NK-92 (cell line): ENCODE results near the gene RIMBP2.

Experiments used
- DNase-seq: peaks from one replicate; lab custom pipeline; 2025; ENCODE audit not compliant: unreplicated experiment; lab: John Stamatoyannopoulos, UW

The RIMBP2 gene

DNA sequence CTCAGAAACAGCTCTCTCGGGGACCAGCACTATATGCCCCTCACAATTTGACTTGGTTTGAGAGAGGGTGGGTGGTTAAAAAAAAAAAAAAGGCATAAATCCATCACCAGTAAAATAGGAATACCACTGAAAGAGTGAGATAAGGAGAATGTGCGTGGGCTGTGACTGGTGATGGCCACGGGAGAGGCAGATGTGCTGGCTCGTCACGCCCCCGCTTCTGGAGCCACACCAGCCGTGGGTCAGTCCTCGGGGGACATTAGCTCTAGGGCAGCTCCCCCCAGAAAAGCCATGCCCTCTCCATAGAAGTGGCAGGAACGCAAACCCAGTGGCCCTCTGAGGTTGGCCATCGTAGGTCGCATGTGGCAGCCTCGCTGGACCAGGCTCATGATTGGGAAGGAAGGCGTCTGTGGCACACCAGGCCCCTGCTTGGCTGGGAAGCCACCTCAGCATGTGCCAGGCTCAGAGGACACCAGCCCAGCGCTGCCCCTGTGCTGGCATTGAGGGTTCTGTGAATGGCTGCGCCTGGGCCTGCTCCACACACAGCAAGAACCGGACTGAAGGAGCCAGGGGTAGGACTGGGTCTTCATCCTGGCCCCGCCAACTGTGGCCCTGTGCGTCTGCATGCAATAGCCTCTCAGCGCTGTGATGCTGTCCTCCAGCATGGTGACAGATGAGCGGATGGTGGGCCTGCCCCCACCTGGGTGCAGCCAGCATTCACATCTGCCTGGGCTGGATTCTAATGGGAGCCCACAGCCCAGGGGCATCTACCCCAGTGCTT lies 267.9 kb downstream of the RIMBP2 start:
- no peak for DNase-seq

DNA sequence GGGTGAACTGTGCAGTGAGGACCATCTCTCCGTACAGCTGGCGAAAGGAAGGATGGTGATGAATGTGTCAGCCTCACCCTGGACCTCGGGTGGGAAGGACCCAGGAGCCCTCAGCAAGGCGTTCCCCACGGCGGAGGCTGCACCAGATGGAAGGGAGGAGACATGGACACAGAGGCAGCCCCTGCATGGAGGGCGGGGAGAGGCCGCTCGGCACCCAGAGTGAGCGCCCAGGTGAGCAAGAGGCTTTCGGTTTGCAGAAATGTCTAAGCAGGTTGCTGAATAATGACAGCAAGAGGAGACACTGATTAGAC lies 268.5 kb downstream of the RIMBP2 start:
- DNase-seq = no peak

- no peak for DNase-seq
Measured at GRCh38 chr12:130446846-130447654, 269.0 kb downstream of the RIMBP2 start.

GRCh38 chr12:130444986-130445385 lies 271.1 kb downstream of the RIMBP2 start:
- DNase-seq = no peak

- no peak for DNase-seq
Measured at GRCh38 chr12:130444061-130444460, 272.0 kb downstream of the RIMBP2 start.

- no peak for DNase-seq
Measured at GRCh38 chr12:130441771-130442760, 274.0 kb downstream of the RIMBP2 start.

- no peak for DNase-seq
Measured at GRCh38 chr12:130440411-130441080, 275.6 kb downstream of the RIMBP2 start.

DNA sequence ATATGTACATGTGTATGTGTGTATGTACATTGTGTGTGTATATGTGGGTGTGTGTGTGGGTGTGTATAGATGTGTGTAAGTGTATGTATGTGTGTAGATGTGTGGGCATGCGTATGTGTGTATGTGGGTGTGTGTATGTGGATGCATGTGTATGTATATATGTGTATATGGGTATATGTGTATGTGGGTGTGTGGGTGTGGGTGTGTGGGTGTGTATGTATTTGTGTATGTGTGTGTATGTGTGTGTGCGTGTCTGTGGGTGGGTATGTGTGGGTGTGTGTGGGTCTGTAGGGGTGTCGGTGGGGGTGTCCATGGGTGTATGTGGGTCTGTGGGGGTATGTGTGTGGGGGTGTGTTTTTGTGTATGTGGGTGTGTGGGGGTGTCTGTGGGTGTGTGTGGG lies 276.8 kb downstream of the RIMBP2 start:
- DNase-seq = no peak

- no peak for DNase-seq
Measured at GRCh38 chr12:130438711-130439110, 277.4 kb downstream of the RIMBP2 start.

GRCh38 chr12:130438243-130438620 lies 277.9 kb downstream of the RIMBP2 start:
- DNase-seq = no peak

DNA sequence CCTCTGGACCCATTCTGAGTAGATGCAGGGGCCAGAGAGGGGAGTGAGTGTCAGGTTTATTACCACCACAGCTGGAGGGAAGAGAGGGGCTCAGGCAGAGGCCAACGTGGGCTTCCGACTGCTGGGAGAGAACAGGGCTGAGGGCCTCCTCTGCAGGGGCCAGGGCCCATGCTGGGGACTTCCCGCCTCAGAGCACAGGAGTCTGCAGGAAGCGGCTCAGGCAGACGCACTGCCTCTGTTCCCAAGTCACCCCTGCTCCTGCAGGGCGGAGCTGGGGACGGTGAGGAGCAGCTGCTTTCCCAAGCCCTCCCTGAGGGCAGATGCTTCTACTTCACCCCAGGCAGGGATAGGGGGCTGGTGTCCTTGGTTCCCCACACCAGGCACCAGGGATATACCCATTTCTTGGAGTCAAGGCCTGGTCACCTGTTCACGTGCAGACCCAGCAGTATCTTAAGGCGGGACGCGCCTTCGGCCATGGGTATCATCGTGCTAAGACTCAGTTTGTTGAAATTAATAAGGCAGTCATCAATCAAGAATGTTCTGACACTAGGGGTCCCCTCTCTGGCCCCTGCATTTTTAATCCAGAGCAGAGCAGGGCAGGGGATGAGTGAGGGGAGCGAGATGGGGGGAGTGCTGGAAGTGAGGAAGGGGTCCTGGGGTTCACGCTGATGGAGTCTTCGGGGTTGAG lies 278.4 kb downstream of the RIMBP2 start:
- no peak for DNase-seq

GRCh38 chr12:130436741-130437501 lies 279.2 kb downstream of the RIMBP2 start:
- DNase-seq = no peak

- DNase-seq = no peak
Measured at GRCh38 chr12:130435826-130436225, 280.3 kb downstream of the RIMBP2 start.

GRCh38 chr12:130435331-130435730 lies 280.8 kb downstream of the RIMBP2 start:
- DNase-seq = no peak

DNA sequence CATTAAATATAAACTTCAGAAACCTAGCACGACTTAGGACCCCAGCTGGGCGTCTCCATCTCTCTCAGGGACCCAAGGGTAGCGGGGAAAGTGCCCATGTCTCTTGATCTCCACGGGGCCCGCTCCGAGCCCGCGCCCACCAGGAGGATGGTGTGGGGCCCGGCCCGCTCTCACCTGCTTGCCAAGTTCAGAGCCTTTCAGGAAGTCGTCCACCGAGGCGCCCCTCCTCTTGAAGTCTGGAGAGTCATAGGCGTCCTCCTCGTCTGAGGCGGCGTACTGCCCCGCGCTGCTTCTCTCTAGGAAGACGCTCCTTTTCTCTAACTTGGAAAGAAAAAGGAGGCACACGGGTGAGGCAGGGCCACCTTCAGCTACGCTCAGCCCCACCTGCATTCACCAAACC lies 281.5 kb downstream of the RIMBP2 start:
- no peak for DNase-seq

- no peak for DNase-seq
Measured at GRCh38 chr12:130433834-130434233, 282.3 kb downstream of the RIMBP2 start.

DNA sequence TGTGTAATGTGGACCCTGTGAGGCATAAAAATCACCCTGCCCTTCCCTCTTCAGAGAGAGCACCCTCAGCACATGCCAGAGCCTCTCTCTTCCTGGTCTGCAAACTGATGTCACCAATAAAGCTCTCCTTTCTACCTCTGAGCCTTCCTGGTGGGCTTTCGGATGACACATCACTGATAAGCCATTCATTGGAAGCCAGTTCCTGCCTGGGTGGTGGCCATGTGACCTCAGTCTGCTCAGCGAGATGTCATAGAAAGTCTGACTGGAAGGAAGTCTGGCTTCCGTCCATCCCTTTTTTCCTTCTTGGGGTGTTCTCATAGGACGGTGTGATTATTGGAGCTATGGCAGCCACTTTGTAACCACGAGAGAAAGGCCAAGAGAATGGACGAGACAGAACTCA lies 282.7 kb downstream of the RIMBP2 start:
- DNase-seq = no peak

GRCh38 chr12:130431176-130431575 lies 284.9 kb downstream of the RIMBP2 start:
- no peak for DNase-seq

GRCh38 chr12:130429656-130430505 lies 286.2 kb downstream of the RIMBP2 start:
- no peak for DNase-seq
